HG03039 (cell line): ENCODE results near the gene OR4C12.
"Not testable (repeated sequence)": the region's sequence is repeated elsewhere in the genome, so short reads cannot be mapped to it uniquely, and the experiment has no call there.

Experiments
- ATAC-seq: cut with Tn5 transposase; IDR thresholded peaks from one replicate; pipeline ENCODE4 v1.9.1; 2021; ENCODE audit warnings: mild to moderate bottlenecking, moderate library complexity; ENCODE audit not compliant: unreplicated experiment

OR4C12 gene

DNA sequence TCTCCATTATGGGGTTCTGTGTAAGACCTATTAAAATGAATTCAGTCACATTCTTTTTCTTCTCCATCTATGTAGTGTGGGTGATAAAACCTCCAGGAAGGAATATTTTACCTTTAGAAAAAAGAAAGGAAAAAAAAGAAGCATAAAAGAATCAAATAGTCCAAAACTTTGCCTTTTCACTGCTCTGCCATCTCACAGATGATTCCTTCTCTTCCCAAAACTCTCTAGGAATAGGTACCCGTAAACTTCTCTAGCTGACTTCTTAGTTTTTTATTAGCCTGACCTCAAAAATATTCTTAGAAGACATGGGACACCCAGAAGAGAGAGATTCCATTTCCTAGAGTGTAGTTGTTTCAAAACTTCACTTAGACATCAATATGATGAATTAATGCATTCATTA, at the start of gene OR4C12:
TSS of gene OR4C12 (minus strand) at position 101 of the 400 bp plus-strand sequence. CDS start at position 67, 34 bp downstream.
- not testable (repeated sequence) for ATAC-seq

DNA sequence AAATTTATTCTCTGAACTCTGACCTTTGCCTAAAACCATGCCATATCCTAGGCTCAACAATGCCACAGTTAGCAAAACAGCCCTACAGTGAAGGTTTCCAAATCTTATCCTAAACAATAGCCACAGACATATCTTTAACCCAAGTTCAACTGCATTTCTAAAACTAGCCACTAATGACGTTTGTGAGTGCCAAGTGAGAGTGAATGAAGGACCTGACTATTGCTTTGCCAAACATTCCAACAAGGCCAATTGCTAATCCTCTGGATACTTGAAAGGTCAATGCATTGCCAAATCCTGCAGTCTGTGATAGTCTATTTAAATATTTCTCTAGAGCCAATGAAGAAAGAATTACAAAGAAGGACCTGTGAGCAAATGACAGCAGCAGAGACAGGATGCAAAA, 47.9 kb upstream of the OR4C12 start:
- ATAC-seq: no peak

DNA sequence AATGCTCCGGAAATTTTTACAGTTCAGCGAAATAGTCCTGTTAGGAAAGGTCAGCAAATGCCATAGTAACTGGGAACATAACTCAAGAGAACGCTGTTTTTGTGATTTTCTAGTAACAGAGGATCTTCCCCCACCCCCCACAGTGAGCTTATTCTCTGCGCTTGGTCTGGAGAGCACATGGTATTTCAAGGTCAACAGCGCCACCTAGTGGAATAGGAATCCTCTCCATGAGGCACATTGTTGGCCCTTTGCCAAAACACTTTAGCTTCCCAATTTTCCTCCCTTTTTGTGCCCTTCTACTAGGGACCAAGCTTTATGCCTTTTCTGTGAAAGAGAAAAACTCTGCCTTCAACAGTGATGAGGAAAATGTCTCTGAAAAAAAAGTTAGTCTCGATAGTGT, 13.2 kb upstream of the OR4C12 start:
- no peak for ATAC-seq

DNA sequence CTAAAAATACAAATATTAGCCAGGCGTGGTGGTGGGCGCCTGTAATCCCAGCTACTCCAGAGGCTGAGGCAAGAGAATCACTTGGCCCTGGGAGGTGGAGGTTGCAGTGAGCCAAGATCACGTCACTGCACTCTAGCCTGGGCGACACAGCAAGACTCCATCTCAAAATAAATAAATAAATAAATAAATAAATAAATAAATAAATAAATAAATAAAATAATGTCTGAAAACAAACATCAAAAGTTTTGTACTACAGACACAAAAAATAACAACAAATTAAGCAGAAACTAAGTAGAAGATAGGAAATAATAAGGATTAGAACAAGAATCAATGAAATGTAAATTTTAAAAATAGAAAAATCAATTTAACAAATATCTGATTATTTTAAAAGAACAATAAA, 8.9 kb downstream of the OR4C12 start:
- not testable (repeated sequence) for ATAC-seq

DNA sequence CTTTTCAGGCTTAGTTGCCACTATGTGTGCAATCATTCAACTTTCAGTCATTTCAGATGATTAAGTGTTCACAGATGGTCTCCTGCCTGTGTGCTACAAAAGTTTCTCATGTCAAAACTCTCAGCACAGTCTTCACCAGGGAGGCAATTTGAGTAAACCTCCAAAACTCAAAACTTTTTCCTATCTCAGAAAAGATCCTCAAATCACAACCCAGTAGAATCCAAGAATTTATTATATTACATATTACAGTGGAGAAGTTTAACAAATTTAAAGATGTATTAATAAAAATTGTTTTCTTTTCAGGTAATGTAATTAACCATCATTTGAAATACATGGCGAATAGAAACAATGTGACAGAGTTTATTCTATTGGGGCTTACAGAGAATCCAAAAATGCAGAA, 30.2 kb downstream of the OR4C12 start, which contains the start of gene OR4C13:
TSS of gene OR4C13 (plus strand) at position 301 of the 400 bp plus-strand sequence. CDS start at position 333, 32 bp downstream.
- no peak for ATAC-seq

DNA sequence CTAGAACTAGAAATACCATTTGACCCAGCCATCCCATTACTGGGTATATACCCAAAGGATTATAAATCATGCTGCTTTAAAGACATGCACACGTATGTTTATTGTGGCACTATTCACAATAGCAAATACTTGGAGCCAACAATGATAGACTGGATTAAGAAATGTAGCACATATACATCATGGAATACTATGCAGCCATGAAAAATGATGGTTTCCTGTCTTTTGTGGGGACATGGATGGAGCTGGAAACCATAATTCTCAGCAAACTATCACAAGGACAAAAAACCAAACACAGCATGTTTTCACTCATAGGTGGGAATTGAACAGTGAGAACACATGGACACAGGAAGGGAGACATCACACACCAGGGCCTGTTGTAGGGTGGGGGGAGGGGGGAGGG, 33.6 kb downstream of the OR4C12 start:
- not testable (repeated sequence) for ATAC-seq
